GM23338 (cell line): ENCODE measurements around the gene EXOSC1. TPM values are rescaled to one million over a fixed set of nuclear protein-coding genes. Genes with fewer than 3 reads are reported as not detected.
A peak's percentile ranks its signal among the peaks of the same experiment; 100 is the strongest.

ENCODE experiments used
- ATAC-seq: fragments of 200-7000 bp; cut with Tn5 transposase; 3 replicates; pipeline ENCODE4 v1.9.1; 2020
- DNase-seq: peaks from one replicate; pipeline ENCODE4 v3.0.0-alpha.2; 2015; ENCODE audit warnings: low spot score
- H2AFZ ChIP-seq: fragments of 200-600 bp; sonication (generic); 2 replicates; pipeline ENCODE4 v1.8.0; 2016; ENCODE audit warnings: antibody characterized with exemption, mild to moderate bottlenecking, moderate library complexity
- H3F3A ChIP-seq: fragments of 200-600 bp; sonication (generic); replicated peaks from 2 replicates; pipeline ENCODE4 v1.8.0; 2017; ENCODE audit warnings: antibody characterized with exemption, mixed run types, low read depth
- H3K27ac ChIP-seq: fragments of 200-600 bp; sonication (generic); 2 replicates; pipeline ENCODE4 v1.6.1; 2016; ENCODE audit warnings: low read depth
- H3K27me3 ChIP-seq: fragments of 200-600 bp; sonication (generic); 2 replicates; pipeline ENCODE4 v1.8.0; 2016; ENCODE audit warnings: mild to moderate bottlenecking, mixed run types, moderate library complexity; ENCODE audit not compliant: insufficient read depth
- H3K36me3 ChIP-seq: fragments of 200-600 bp; sonication (generic); 2 replicates; pipeline ENCODE4 v1.8.0; 2016; ENCODE audit warnings: mild to moderate bottlenecking; ENCODE audit not compliant: insufficient read depth
- H3K4me1 ChIP-seq: fragments of 200-600 bp; sonication (generic); 2 replicates; pipeline ENCODE4 v1.8.0; 2016; ENCODE audit warnings: mild to moderate bottlenecking, moderate library complexity; ENCODE audit not compliant: insufficient read depth
- H3K4me2 ChIP-seq: fragments of 200-600 bp; sonication (generic); 2 replicates; pipeline ENCODE4 v1.7.1; 2017; ENCODE audit warnings: mixed run types
- H3K4me3 ChIP-seq: fragments of 200-600 bp; sonication (generic); 2 replicates; pipeline ENCODE4 v1.6.1; 2016; ENCODE audit warnings: mixed run types
- H3K79me2 ChIP-seq: fragments of 200-600 bp; sonication (generic); replicated peaks from 2 replicates; pipeline ENCODE4 v1.8.0; 2017; ENCODE audit warnings: mild to moderate bottlenecking; ENCODE audit not compliant: insufficient read depth
- H3K9me2 ChIP-seq: fragments of 200-600 bp; sonication (generic); 2 replicates; pipeline ENCODE4 v1.8.0; 2017; ENCODE audit not compliant: insufficient read depth
- H4K20me1 ChIP-seq: fragments of 200-600 bp; sonication (generic); replicated peaks from 2 replicates; pipeline ENCODE4 v1.8.0; 2017; ENCODE audit warnings: mild to moderate bottlenecking; ENCODE audit not compliant: insufficient read depth
- H3K27ac Mint-ChIP-seq: 2 replicates; pipeline ENCODE4 v1.8.0; 2020; ENCODE audit warnings: inconsistent platforms, mild to moderate bottlenecking, moderate library complexity, mixed read lengths
- H3K27me3 Mint-ChIP-seq: 3 replicates; pipeline ENCODE4 v1.8.0; 2022; ENCODE audit warnings: low read depth, mild to moderate bottlenecking, moderate library complexity, mixed read lengths, inconsistent platforms; ENCODE audit not compliant: insufficient read depth, poor library complexity
- H3K36me3 Mint-ChIP-seq: 3 replicates; pipeline ENCODE4 v1.8.0; 2021; ENCODE audit warnings: low read depth, mild to moderate bottlenecking, inconsistent platforms, moderate library complexity, mixed read lengths
- H3K4me1 Mint-ChIP-seq: 3 replicates; pipeline ENCODE4 v1.8.0; 2020; ENCODE audit warnings: mild to moderate bottlenecking, inconsistent platforms, mixed read lengths
- H3K4me3 Mint-ChIP-seq: 3 replicates; pipeline ENCODE4 v1.8.0; 2021; ENCODE audit warnings: moderate library complexity, mild to moderate bottlenecking, inconsistent platforms, mixed read lengths
- H3K9me3 Mint-ChIP-seq: 3 replicates; pipeline ENCODE4 v1.8.0; 2020; ENCODE audit warnings: moderate library complexity, mild to moderate bottlenecking, inconsistent platforms, mixed read lengths
- CREB1 ChIP-seq: fragments of 250-450 bp; sonication (Bioruptor Pico); IDR thresholded peaks from 2 replicates; pipeline ENCODE4 v1.5.0; 2020; ENCODE audit warnings: low read depth, mild to moderate bottlenecking, moderate library complexity
- CTCF ChIP-seq, 2 experiments: fragments of 200-600 bp in 1 of 2; sonication (generic) in 1 of 2; conservative IDR thresholded peaks; 2 replicates each; pipeline versions ENCODE4 v1.5.1 to v1.6.1; 2016 to 2017; ENCODE audit warnings: antibody characterized with exemption in 2 of 2, low read depth in 2 of 2, mild to moderate bottlenecking in 2 of 2, moderate library complexity in 1 of 2
- ETS1 ChIP-seq: IDR thresholded peaks from 2 replicates; pipeline ENCODE4 v1.6.1; 2016; ENCODE audit warnings: antibody characterized with exemption
- EZH2 ChIP-seq: fragments of 200-600 bp; sonication (generic); IDR thresholded peaks from one replicate; pipeline ENCODE4 v1.8.0; 2017; ENCODE audit warnings: antibody characterized with exemption, mild to moderate bottlenecking, low read depth; ENCODE audit not compliant: unreplicated experiment
- EZH2phosphoT487 ChIP-seq: fragments of 200-600 bp; sonication (generic); IDR thresholded peaks from one replicate; pipeline ENCODE4 v1.8.1; 2018; ENCODE audit warnings: antibody characterized with exemption; ENCODE audit not compliant: unreplicated experiment
- JUNB ChIP-seq: IDR thresholded peaks from one replicate; pipeline ENCODE4 v1.6.1; 2016; ENCODE audit warnings: antibody characterized with exemption; ENCODE audit not compliant: unreplicated experiment
- NANOG ChIP-seq: IDR thresholded peaks from 2 replicates; pipeline ENCODE4 v1.6.1; 2016; ENCODE audit warnings: antibody characterized with exemption, borderline replicate concordance
- POLR2AphosphoS5 ChIP-seq: IDR thresholded peaks from 2 replicates; pipeline ENCODE4 v1.6.1; 2016; ENCODE audit warnings: antibody characterized with exemption, low read depth
- STAT1 ChIP-seq: IDR thresholded peaks from one replicate; pipeline ENCODE4 v1.6.1; 2016; ENCODE audit warnings: antibody characterized with exemption; ENCODE audit not compliant: unreplicated experiment
- ZNF114 ChIP-seq: fragments of 250-450 bp; sonication (Bioruptor Pico); IDR thresholded peaks from 2 replicates; pipeline ENCODE4 v1.5.0; 2020; ENCODE audit warnings: mild to moderate bottlenecking, moderate library complexity
- ZNF331 ChIP-seq: fragments of 250-450 bp; sonication (Bioruptor Pico); IDR thresholded peaks from 2 replicates; pipeline ENCODE4 v1.5.0; 2020; ENCODE audit warnings: low read depth, mild to moderate bottlenecking, moderate library complexity
- ZNF462 ChIP-seq: fragments of 250-450 bp; sonication (Bioruptor Pico); IDR thresholded peaks from 2 replicates; pipeline ENCODE4 v1.5.0; 2020; ENCODE audit warnings: mild to moderate bottlenecking, moderate library complexity
- polyA plus RNA-seq: library from polyadenylated mRNA; unstranded; fragments of >200 nt; fragmentation: Nextera tagmentation; extraction: Ambion mirVana; gene quantifications from 2 replicates; pipeline ENCODE4 v1.2.1, GENCODE V29; 2016
- total RNA-seq: library from RNA; depleted of rRNA; stranded (reverse); fragments of >200 nt; shearing (Covaris generic); gene quantifications from 2 replicates; pipeline ENCODE4 v1.2.3, GENCODE V29; 2014
- TF ChIP-seq, protein P1 (sequence below): IDR thresholded peaks from one replicate; pipeline ENCODE4 v1.6.1; 2018; ENCODE audit warnings: antibody characterized with exemption; ENCODE audit not compliant: unreplicated experiment

Gene EXOSC1
- total and polyA plus RNA-seq, 2 experiments from 2014 or later, result 63.6 to 131 TPM

- no peak overlapping the region for H3K27ac Mint-ChIP-seq
- ATAC-seq (no peak), DNase-seq (no peak)
- no peaks in the 10 kb centered on the region for H3K9me3 Mint-ChIP-seq
- H3K4me1 Mint-ChIP-seq, result no peaks in the 10 kb centered on the region
- Histone ChIP-seq H2AFZ (no peak overlapping the region), H4K20me1 (peaks cover 22% of the 10 kb centered on the region), H3K27ac (peak overlapping the region; percentile 55; the same call in 1 of the 2 replicates), H3F3A (peaks cover 46% of the 10 kb centered on the region), H3K4me3 (no peak overlapping the region), H3K9me2 (no peaks in the 10 kb centered on the region), H3K36me3 (peaks cover 53% of the 10 kb centered on the region), H3K27me3 (no peaks in the 10 kb centered on the region), H3K4me2 (no peak overlapping the region), H3K4me1 (no peaks in the 10 kb centered on the region), H3K79me2 (peaks cover 11% of the 10 kb centered on the region)
- no peak overlapping the region for H3K4me3 Mint-ChIP-seq
- TF ChIP-seq CTCF (conservative IDR thresholded peaks at IDR 0.05; ENCODE audit: low read depth in 2 of 2), result no peak
- no peak for TF ChIP-seq POLR2AphosphoS5
- no peak for TF ChIP-seq JUNB
- TF ChIP-seq EZH2, result no peak
- no peak for TF ChIP-seq ZNF462 (CRISPR knock-in tag)
- TF ChIP-seq ZNF331 (CRISPR knock-in tag), result no peak
- TF ChIP-seq, protein P1, sequence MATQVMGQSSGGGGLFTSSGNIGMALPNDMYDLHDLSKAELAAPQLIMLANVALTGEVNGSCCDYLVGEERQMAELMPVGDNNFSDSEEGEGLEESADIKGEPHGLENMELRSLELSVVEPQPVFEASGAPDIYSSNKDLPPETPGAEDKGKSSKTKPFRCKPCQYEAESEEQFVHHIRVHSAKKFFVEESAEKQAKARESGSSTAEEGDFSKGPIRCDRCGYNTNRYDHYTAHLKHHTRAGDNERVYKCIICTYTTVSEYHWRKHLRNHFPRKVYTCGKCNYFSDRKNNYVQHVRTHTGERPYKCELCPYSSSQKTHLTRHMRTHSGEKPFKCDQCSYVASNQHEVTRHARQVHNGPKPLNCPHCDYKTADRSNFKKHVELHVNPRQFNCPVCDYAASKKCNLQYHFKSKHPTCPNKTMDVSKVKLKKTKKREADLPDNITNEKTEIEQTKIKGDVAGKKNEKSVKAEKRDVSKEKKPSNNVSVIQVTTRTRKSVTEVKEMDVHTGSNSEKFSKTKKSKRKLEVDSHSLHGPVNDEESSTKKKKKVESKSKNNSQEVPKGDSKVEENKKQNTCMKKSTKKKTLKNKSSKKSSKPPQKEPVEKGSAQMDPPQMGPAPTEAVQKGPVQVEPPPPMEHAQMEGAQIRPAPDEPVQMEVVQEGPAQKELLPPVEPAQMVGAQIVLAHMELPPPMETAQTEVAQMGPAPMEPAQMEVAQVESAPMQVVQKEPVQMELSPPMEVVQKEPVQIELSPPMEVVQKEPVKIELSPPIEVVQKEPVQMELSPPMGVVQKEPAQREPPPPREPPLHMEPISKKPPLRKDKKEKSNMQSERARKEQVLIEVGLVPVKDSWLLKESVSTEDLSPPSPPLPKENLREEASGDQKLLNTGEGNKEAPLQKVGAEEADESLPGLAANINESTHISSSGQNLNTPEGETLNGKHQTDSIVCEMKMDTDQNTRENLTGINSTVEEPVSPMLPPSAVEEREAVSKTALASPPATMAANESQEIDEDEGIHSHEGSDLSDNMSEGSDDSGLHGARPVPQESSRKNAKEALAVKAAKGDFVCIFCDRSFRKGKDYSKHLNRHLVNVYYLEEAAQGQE, result no peak
- no peak for TF ChIP-seq CREB1 (CRISPR knock-in tag)
- TF ChIP-seq ZNF114, result no peak
- no peak for TF ChIP-seq STAT1
- TF ChIP-seq EZH2phosphoT487, result no peak
- no peak for TF ChIP-seq NANOG
- no peak for TF ChIP-seq ETS1
- peaks cover 11% of the 10 kb centered on the region for H3K27me3 Mint-ChIP-seq
- peaks cover 90% of the 10 kb centered on the region for H3K36me3 Mint-ChIP-seq
Measured at GRCh38 chr10:97435211-97435610, 10.6 kb downstream of the EXOSC1 start.
